ENCODE results near the gene PLD4.

PLD4 gene

GRCh38 chr14:104973385-104974145 is 48.9 kb downstream of the PLD4 start:
- H2AFZ ChIP-seq (ENCODE audit: low read length) = no peak overlapping the region
- H3K4me2 ChIP-seq (ENCODE audit: low read depth, low read length, poor library complexity, severe bottlenecking) = no peak overlapping the region
- no peaks in the 10 kb centered on the region for H3K27me3 ChIP-seq (ENCODE audit: insufficient read depth, low read length, poor library complexity, severe bottlenecking)
- no peaks in the 10 kb centered on the region for H4K20me1 ChIP-seq (ENCODE audit: insufficient read depth, low read length, poor library complexity, severe bottlenecking)
- H3F3A ChIP-seq (ENCODE audit: low read depth) = no peaks in the 10 kb centered on the region
- H3K4me3 ChIP-seq (ENCODE audit: low read length, poor library complexity, severe bottlenecking) = no peak overlapping the region
- no peaks in the 10 kb centered on the region for H3K79me2 ChIP-seq (ENCODE audit: insufficient read depth, low read length)
- no peak overlapping the region for H3K9ac ChIP-seq (ENCODE audit: low read depth, low read length, poor library complexity, severe bottlenecking)
- no peaks in the 10 kb centered on the region for H3K9me3 ChIP-seq (ENCODE audit: insufficient read depth, low read depth, low read length)
- TF ChIP-seq EZH2phosphoT487 (IDR thresholded peaks at IDR 0.05; ENCODE audit: borderline replicate concordance) = no peak
- TF ChIP-seq, protein P1, sequence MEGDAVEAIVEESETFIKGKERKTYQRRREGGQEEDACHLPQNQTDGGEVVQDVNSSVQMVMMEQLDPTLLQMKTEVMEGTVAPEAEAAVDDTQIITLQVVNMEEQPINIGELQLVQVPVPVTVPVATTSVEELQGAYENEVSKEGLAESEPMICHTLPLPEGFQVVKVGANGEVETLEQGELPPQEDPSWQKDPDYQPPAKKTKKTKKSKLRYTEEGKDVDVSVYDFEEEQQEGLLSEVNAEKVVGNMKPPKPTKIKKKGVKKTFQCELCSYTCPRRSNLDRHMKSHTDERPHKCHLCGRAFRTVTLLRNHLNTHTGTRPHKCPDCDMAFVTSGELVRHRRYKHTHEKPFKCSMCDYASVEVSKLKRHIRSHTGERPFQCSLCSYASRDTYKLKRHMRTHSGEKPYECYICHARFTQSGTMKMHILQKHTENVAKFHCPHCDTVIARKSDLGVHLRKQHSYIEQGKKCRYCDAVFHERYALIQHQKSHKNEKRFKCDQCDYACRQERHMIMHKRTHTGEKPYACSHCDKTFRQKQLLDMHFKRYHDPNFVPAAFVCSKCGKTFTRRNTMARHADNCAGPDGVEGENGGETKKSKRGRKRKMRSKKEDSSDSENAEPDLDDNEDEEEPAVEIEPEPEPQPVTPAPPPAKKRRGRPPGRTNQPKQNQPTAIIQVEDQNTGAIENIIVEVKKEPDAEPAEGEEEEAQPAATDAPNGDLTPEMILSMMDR (conservative IDR thresholded peaks at IDR 0.05; ENCODE audit: low read length) = no peak
- H3K9me2 ChIP-seq (replicated peaks; ENCODE audit: low read depth, low read length) = no peaks in the 10 kb centered on the region
- no peaks in the 10 kb centered on the region for H3K36me3 ChIP-seq (ENCODE audit: insufficient read depth, low read length)
- H3K4me1 ChIP-seq (ENCODE audit: insufficient read depth, low read length, poor library complexity, severe bottlenecking) = no peaks in the 10 kb centered on the region

GRCh38 chr14:104974146-104974541 is 49.5 kb downstream of the PLD4 start:
- Histone ChIP-seq H3K4me3 (ENCODE audit: low read length, poor library complexity, severe bottlenecking) (no peak overlapping the region), H3K4me2 (ENCODE audit: low read depth, low read length, poor library complexity, severe bottlenecking) (no peak overlapping the region), H2AFZ (ENCODE audit: low read length) (no peak overlapping the region)

GRCh38 chr14:104974665-104975390 is 50.1 kb downstream of the PLD4 start:
- Histone ChIP-seq H3K4me1 (ENCODE audit: insufficient read depth, low read length, poor library complexity, severe bottlenecking) (no peaks in the 10 kb centered on the region), H2AFZ (ENCODE audit: low read length) (no peak overlapping the region), H3F3A (ENCODE audit: low read depth) (no peaks in the 10 kb centered on the region), H3K4me2 (ENCODE audit: low read depth, low read length, poor library complexity, severe bottlenecking) (no peak overlapping the region), H3K79me2 (ENCODE audit: insufficient read depth, low read length) (no peaks in the 10 kb centered on the region), H3K9ac (ENCODE audit: low read depth, low read length, poor library complexity, severe bottlenecking) (no peak overlapping the region), H3K36me3 (ENCODE audit: insufficient read depth, low read length) (no peaks in the 10 kb centered on the region), H4K20me1 (ENCODE audit: insufficient read depth, low read length, poor library complexity, severe bottlenecking) (no peaks in the 10 kb centered on the region), H3K9me2 (replicated peaks; ENCODE audit: low read depth, low read length) (no peaks in the 10 kb centered on the region), H3K4me3 (ENCODE audit: low read length, poor library complexity, severe bottlenecking) (no peak overlapping the region), H3K9me3 (ENCODE audit: insufficient read depth, low read depth, low read length) (no peaks in the 10 kb centered on the region), H3K27me3 (ENCODE audit: insufficient read depth, low read length, poor library complexity, severe bottlenecking) (no peaks in the 10 kb centered on the region)
- no peak for TF ChIP-seq EZH2phosphoT487 (IDR thresholded peaks at IDR 0.05; ENCODE audit: borderline replicate concordance)
- TF ChIP-seq, protein P1 (conservative IDR thresholded peaks at IDR 0.05; ENCODE audit: low read length) = no peak

More at GRCh38 chr14:104974146-104974541, 49.5 kb downstream of the PLD4 start:
- H3K9me2 ChIP-seq (replicated peaks; ENCODE audit: low read depth, low read length) = no peaks in the 10 kb centered on the region
- H3K9ac ChIP-seq (ENCODE audit: low read depth, low read length, poor library complexity, severe bottlenecking) = no peak overlapping the region
- no peak for TF ChIP-seq EZH2phosphoT487 (IDR thresholded peaks at IDR 0.05; ENCODE audit: borderline replicate concordance)
- TF ChIP-seq, protein P1 (conservative IDR thresholded peaks at IDR 0.05; ENCODE audit: low read length) = no peak
- H3K9me3 ChIP-seq (ENCODE audit: insufficient read depth, low read depth, low read length) = no peaks in the 10 kb centered on the region
- no peaks in the 10 kb centered on the region for H3K79me2 ChIP-seq (ENCODE audit: insufficient read depth, low read length)
- H4K20me1 ChIP-seq (ENCODE audit: insufficient read depth, low read length, poor library complexity, severe bottlenecking) = no peaks in the 10 kb centered on the region
- H3F3A ChIP-seq (ENCODE audit: low read depth) = no peaks in the 10 kb centered on the region
- no peaks in the 10 kb centered on the region for H3K4me1 ChIP-seq (ENCODE audit: insufficient read depth, low read length, poor library complexity, severe bottlenecking)
- no peaks in the 10 kb centered on the region for H3K36me3 ChIP-seq (ENCODE audit: insufficient read depth, low read length)
- H3K27me3 ChIP-seq (ENCODE audit: insufficient read depth, low read length, poor library complexity, severe bottlenecking) = no peaks in the 10 kb centered on the region

Measured in Loucy (cell line).